Stomach smooth muscle (tissue), 2 donors: ENCODE results near the gene CIAO3.

Source experiments
- H3K27ac ChIP-seq: one replicate; pipeline ENCODE4 v1.7.0; 2013; ENCODE audit warnings: mild to moderate bottlenecking, low read length, inconsistent platforms
- H3K27me3 ChIP-seq, 2 donors: one replicate each; pipeline ENCODE4 v1.7.0; 2013; ENCODE audit warnings: low read length in 2 of 2; ENCODE audit not compliant: insufficient read depth in 2 of 2, control insufficient read depth in 1 of 2
- H3K36me3 ChIP-seq, 2 donors: one replicate each; pipeline ENCODE4 v1.7.0; 2013; ENCODE audit warnings: low read length in 2 of 2; ENCODE audit not compliant: control insufficient read depth in 2 of 2, insufficient read depth in 2 of 2
- H3K4me1 ChIP-seq: one replicate; pipeline ENCODE4 v1.7.0; 2013; ENCODE audit warnings: low read length; ENCODE audit not compliant: control insufficient read depth, insufficient read depth
- H3K4me3 ChIP-seq, 2 donors: one replicate each; pipeline ENCODE4 v1.7.0; 2013; ENCODE audit warnings: low read length in 2 of 2
- H3K9ac ChIP-seq, 2 donors: one replicate each; pipeline ENCODE4 v1.7.0; 2013; ENCODE audit warnings: low read length in 2 of 2, mild to moderate bottlenecking in 1 of 2
- H3K9me3 ChIP-seq, 2 donors: one replicate each; pipeline ENCODE4 v1.7.0; 2013; ENCODE audit warnings: low read length in 2 of 2; ENCODE audit not compliant: control insufficient read depth in 2 of 2
- donor health status: healthy.
- donor health status: Pancreatic carcinoma.

The CIAO3 gene

GRCh38 chr16:775236-775796 is 34.5 kb upstream of the CIAO3 start:
- no peaks in the 10 kb centered on the region for H3K36me3 ChIP-seq
- H3K27me3 ChIP-seq, result peaks cover 11 to 15% of the 10 kb centered on the region in 2 donors
- H3K27ac ChIP-seq, result no peak overlapping the region

GRCh38 chr16:774086-775001 is 33.5 kb upstream of the CIAO3 start:
- no peak overlapping the region for H3K9ac ChIP-seq
- H3K4me1 ChIP-seq, result no peaks in the 10 kb centered on the region
- H3K9me3 ChIP-seq, result no peaks in the 10 kb centered on the region
- H3K27ac ChIP-seq, result no peak overlapping the region
- peaks cover 10 to 17% of the 10 kb centered on the region in 2 donors for H3K27me3 ChIP-seq
- no peaks in the 10 kb centered on the region for H3K36me3 ChIP-seq
- H3K4me3 ChIP-seq, result no peak overlapping the region

More at GRCh38 chr16:775236-775796, 34.5 kb upstream of the CIAO3 start:
- Histone ChIP-seq H3K9ac (no peak overlapping the region), H3K4me3 (no peak overlapping the region), H3K4me1 (no peaks in the 10 kb centered on the region), H3K9me3 (no peaks in the 10 kb centered on the region)

GRCh38 chr16:772959-773358 is 32.2 kb upstream of the CIAO3 start:
- H3K27ac ChIP-seq, result no peak overlapping the region
- no peak overlapping the region for H3K9ac ChIP-seq
- H3K4me3 ChIP-seq, result no peak overlapping the region
- no peaks in the 10 kb centered on the region for H3K4me1 ChIP-seq
- no peaks in the 10 kb centered on the region for H3K9me3 ChIP-seq
- H3K36me3 ChIP-seq, result no peaks in the 10 kb centered on the region
- H3K27me3 ChIP-seq, result peaks cover 8 to 15% of the 10 kb centered on the region in 2 donors

- Histone ChIP-seq H3K27ac (no peak overlapping the region), H3K27me3 (peaks cover 7 to 15% of the 10 kb centered on the region in 2 donors), H3K9ac (no peak overlapping the region), H3K4me1 (no peaks in the 10 kb centered on the region), H3K4me3 (no peak overlapping the region), H3K9me3 (no peaks in the 10 kb centered on the region), H3K36me3 (no peaks in the 10 kb centered on the region)
Observed at GRCh38 chr16:770411-770810, 29.6 kb upstream of the CIAO3 start.

- Histone ChIP-seq H3K36me3 (no peaks in the 10 kb centered on the region), H3K27ac (no peak overlapping the region), H3K9me3 (no peaks in the 10 kb centered on the region)
Observed at GRCh38 chr16:769934-770333, 29.1 kb upstream of the CIAO3 start.

GRCh38 chr16:769184-769784 is 28.5 kb upstream of the CIAO3 start:
- H3K4me1 ChIP-seq, result no peaks in the 10 kb centered on the region
- H3K27me3 ChIP-seq, result peaks cover 4 to 15% of the 10 kb centered on the region in 2 donors
- H3K27ac ChIP-seq, result no peak overlapping the region
- no peaks in the 10 kb centered on the region for H3K36me3 ChIP-seq
- no peaks in the 10 kb centered on the region for H3K9me3 ChIP-seq
- no peak overlapping the region for H3K4me3 ChIP-seq
- no peak overlapping the region for H3K9ac ChIP-seq

More at GRCh38 chr16:769934-770333, 29.1 kb upstream of the CIAO3 start:
- H3K9ac ChIP-seq, result no peak overlapping the region
- no peaks in the 10 kb centered on the region for H3K4me1 ChIP-seq
- H3K27me3 ChIP-seq, result peaks cover 4 to 15% of the 10 kb centered on the region in 2 donors
- no peak overlapping the region for H3K4me3 ChIP-seq

GRCh38 chr16:768428-768827 is 27.6 kb upstream of the CIAO3 start:
- H3K9me3 ChIP-seq, result no peaks in the 10 kb centered on the region

GRCh38 chr16:767743-768235 is 27.0 kb upstream of the CIAO3 start:
- Histone ChIP-seq H3K9me3 (no peaks in the 10 kb centered on the region), H3K4me1 (no peaks in the 10 kb centered on the region), H3K36me3 (no peaks in the 10 kb centered on the region), H3K27ac (no peak overlapping the region), H3K9ac (no peak overlapping the region), H3K27me3 (peaks cover 7 to 13% of the 10 kb centered on the region in 2 donors), H3K4me3 (no peak overlapping the region)

More at GRCh38 chr16:768428-768827, 27.6 kb upstream of the CIAO3 start:
- no peaks in the 10 kb centered on the region for H3K36me3 ChIP-seq
- H3K9ac ChIP-seq, result no peak overlapping the region
- peaks cover 7 to 13% of the 10 kb centered on the region in 2 donors for H3K27me3 ChIP-seq
- no peak overlapping the region for H3K4me3 ChIP-seq
- no peaks in the 10 kb centered on the region for H3K4me1 ChIP-seq
- H3K27ac ChIP-seq, result no peak overlapping the region

- H3K36me3 ChIP-seq, result no peaks in the 10 kb centered on the region
- no peaks in the 10 kb centered on the region for H3K9me3 ChIP-seq
- no peak overlapping the region for H3K9ac ChIP-seq
- no peak overlapping the region for H3K4me3 ChIP-seq
- H3K4me1 ChIP-seq, result no peaks in the 10 kb centered on the region
- H3K27me3 ChIP-seq, result peaks cover 7 to 13% of the 10 kb centered on the region in 2 donors
- H3K27ac ChIP-seq, result no peak overlapping the region
Observed at GRCh38 chr16:766820-767640, 26.2 kb upstream of the CIAO3 start.
